ENCODE results near the gene SCCPDH. TPM values are rescaled to one million over a fixed set of nuclear protein-coding genes. Genes with fewer than 3 reads are reported as not detected.
"Not testable (repeated sequence)": the region's sequence is repeated elsewhere in the genome, so short reads cannot be mapped to it uniquely, and the experiment has no call there.

SCCPDH gene
- total and polyA plus RNA-seq, 4 donors: 52.1 to 84.3 (median 78.5) TPM

- WGBS: 92% methylated on average over 8 of the region's 8 CpGs
- TF ChIP-seq JUND (IDR thresholded peaks at IDR 0.05) (no peak), EGR1 (IDR thresholded peaks at IDR 0.05; ENCODE audit: low read depth in 2 of 2) (no peak), SP1 (IDR thresholded peaks at IDR 0.05) (no peak), REST (IDR thresholded peaks at IDR 0.05) (no peak), RXRA (IDR thresholded peaks at IDR 0.05) (no peak), NR2F2 (IDR thresholded peaks at IDR 0.05) (no peak)
- TF ChIP-seq, protein P1, sequence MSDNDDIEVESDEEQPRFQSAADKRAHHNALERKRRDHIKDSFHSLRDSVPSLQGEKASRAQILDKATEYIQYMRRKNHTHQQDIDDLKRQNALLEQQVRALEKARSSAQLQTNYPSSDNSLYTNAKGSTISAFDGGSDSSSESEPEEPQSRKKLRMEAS (IDR thresholded peaks at IDR 0.05): no peak
Observed at GRCh38 chr1:246742396-246742795, 18.2 kb downstream of the SCCPDH start.

DNA sequence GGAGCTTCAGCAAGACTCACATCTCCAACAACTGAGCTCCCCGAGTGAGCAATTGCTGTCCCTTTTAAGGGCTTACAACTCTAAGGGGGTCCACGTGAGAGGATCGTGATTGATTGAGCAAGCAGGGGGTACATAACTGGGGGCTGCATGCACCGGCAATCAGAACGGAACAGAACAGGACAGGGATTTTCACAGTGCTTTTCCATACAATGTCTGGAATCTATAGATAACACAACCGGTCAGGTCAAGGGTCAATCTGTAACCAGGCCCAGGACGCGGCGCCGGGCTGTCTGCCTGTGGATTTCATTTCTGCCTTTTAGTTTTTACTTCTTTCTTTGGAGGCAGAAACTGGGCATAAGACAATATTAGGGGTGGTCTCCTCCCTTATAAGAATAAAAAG, 21.9 kb downstream of the SCCPDH start:
- not testable (repeated sequence) for H3K27me3 ChIP-seq (ENCODE audit: control insufficient read depth in 4 of 4, insufficient read depth in 4 of 4, low read length in 3 of 4); H3K4me3 ChIP-seq (ENCODE audit: low read depth in 1 of 3, low read length in 3 of 3); H3K27ac ChIP-seq (ENCODE audit: low read depth in 1 of 2, low read length in 2 of 2); H3K4me1 ChIP-seq (ENCODE audit: control insufficient read depth in 4 of 4, insufficient read depth in 4 of 4, low read length in 3 of 4); H3K9me3 ChIP-seq (ENCODE audit: control insufficient read depth in 4 of 4, low read length in 3 of 4); DNase-seq (ENCODE audit: low spot score); H3K9ac ChIP-seq (ENCODE audit: low read depth in 1 of 2, low read length in 2 of 2)
- WGBS: 95% methylated on average over 9 of the region's 10 CpGs
- peaks cover 5 to 50% (median 29%) of the 10 kb centered on the region in 4 donors for H3K36me3 ChIP-seq (ENCODE audit: control insufficient read depth in 4 of 4, insufficient read depth in 3 of 4, low read depth in 1 of 4, low read length in 3 of 4)

More at GRCh38 chr1:246742396-246742795, 18.2 kb downstream of the SCCPDH start:
- DNase-seq (ENCODE audit: low spot score): no peak
- Histone ChIP-seq H3K4me1 (ENCODE audit: control insufficient read depth in 4 of 4, insufficient read depth in 4 of 4, low read length in 3 of 4) (no peaks in the 10 kb centered on the region), H3K27me3 (ENCODE audit: control insufficient read depth in 4 of 4, insufficient read depth in 4 of 4, low read length in 3 of 4) (no peaks in the 10 kb centered on the region), H3K27ac (ENCODE audit: low read depth in 1 of 2, low read length in 2 of 2) (no peak overlapping the region), H3K9me3 (ENCODE audit: control insufficient read depth in 4 of 4, low read length in 3 of 4) (no peaks in the 10 kb centered on the region), H3K36me3 (ENCODE audit: control insufficient read depth in 4 of 4, insufficient read depth in 3 of 4, low read depth in 1 of 4, low read length in 3 of 4) (peaks cover 10 to 51% (median 41%) of the 10 kb centered on the region in 4 donors), H3K9ac (ENCODE audit: low read depth in 1 of 2, low read length in 2 of 2) (no peak overlapping the region), H3K4me3 (ENCODE audit: low read depth in 1 of 3, low read length in 3 of 3) (no peak overlapping the region)

GRCh38 chr1:246748006-246748405, 23.8 kb downstream of the SCCPDH start:
- Histone ChIP-seq H3K9me3 (ENCODE audit: control insufficient read depth in 4 of 4, low read length in 3 of 4) (no peaks in the 10 kb centered on the region), H3K27me3 (ENCODE audit: control insufficient read depth in 4 of 4, insufficient read depth in 4 of 4, low read length in 3 of 4) (no peaks in the 10 kb centered on the region), H3K36me3 (ENCODE audit: control insufficient read depth in 4 of 4, insufficient read depth in 3 of 4, low read depth in 1 of 4, low read length in 3 of 4) (peaks cover 3 to 34% (median 17%) of the 10 kb centered on the region in 4 donors), H3K9ac (ENCODE audit: low read depth in 1 of 2, low read length in 2 of 2) (no peak overlapping the region), H3K4me1 (ENCODE audit: control insufficient read depth in 4 of 4, insufficient read depth in 4 of 4, low read length in 3 of 4) (no peaks in the 10 kb centered on the region), H3K27ac (ENCODE audit: low read depth in 1 of 2, low read length in 2 of 2) (no peak overlapping the region), H3K4me3 (ENCODE audit: low read depth in 1 of 3, low read length in 3 of 3) (no peak overlapping the region)
- WGBS: 87% methylated on average over 9 of the region's 9 CpGs
- TF ChIP-seq EGR1 (IDR thresholded peaks at IDR 0.05; ENCODE audit: low read depth in 2 of 2): no peak
- no peak for TF ChIP-seq TAF1 (conservative IDR thresholded peaks at IDR 0.05)
- TF ChIP-seq NR2F2 (IDR thresholded peaks at IDR 0.05): no peak
- no peak for TF ChIP-seq RAD21 (IDR thresholded peaks at IDR 0.05)
- no peak for TF ChIP-seq FOXA1 (IDR thresholded peaks at IDR 0.05)
- TF ChIP-seq, protein P2, sequence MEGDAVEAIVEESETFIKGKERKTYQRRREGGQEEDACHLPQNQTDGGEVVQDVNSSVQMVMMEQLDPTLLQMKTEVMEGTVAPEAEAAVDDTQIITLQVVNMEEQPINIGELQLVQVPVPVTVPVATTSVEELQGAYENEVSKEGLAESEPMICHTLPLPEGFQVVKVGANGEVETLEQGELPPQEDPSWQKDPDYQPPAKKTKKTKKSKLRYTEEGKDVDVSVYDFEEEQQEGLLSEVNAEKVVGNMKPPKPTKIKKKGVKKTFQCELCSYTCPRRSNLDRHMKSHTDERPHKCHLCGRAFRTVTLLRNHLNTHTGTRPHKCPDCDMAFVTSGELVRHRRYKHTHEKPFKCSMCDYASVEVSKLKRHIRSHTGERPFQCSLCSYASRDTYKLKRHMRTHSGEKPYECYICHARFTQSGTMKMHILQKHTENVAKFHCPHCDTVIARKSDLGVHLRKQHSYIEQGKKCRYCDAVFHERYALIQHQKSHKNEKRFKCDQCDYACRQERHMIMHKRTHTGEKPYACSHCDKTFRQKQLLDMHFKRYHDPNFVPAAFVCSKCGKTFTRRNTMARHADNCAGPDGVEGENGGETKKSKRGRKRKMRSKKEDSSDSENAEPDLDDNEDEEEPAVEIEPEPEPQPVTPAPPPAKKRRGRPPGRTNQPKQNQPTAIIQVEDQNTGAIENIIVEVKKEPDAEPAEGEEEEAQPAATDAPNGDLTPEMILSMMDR (IDR thresholded peaks at IDR 0.05; ENCODE audit: low read depth, low read length, missing input control): no peak
- no peak for TF ChIP-seq RXRA (IDR thresholded peaks at IDR 0.05)
- TF ChIP-seq HNF4A (conservative IDR thresholded peaks at IDR 0.05): no peak
- no peak for TF ChIP-seq JUND (IDR thresholded peaks at IDR 0.05)
- TF ChIP-seq FOXA2 (IDR thresholded peaks at IDR 0.05): no peak
- no peak for DNase-seq (ENCODE audit: low spot score)

All from liver (tissue), 9 donors.